SK-N-SH treated with all-trans-retinoic acid at 6 μM for 48 hours (cell line): ENCODE results near the gene PFKFB2.
A peak's percentile ranks its signal among the peaks of the same experiment; 100 is the strongest.

Experiments used
- ATAC-seq: fragments of 200-7000 bp; cut with Tn5 transposase; 3 replicates; pipeline ENCODE4 v1.9.1; 2020; ENCODE audit warnings: mild to moderate bottlenecking, moderate library complexity
- ARNTL ChIP-seq: fragments of 450-650 bp; formaldehyde crosslinking; IDR thresholded peaks from 2 replicates; pipeline ENCODE4 v1.5.0; 2020; ENCODE audit warnings: low read depth, mild to moderate bottlenecking, moderate library complexity, borderline replicate concordance
- BACH2 ChIP-seq: fragments of 250-450 bp; sonication (Bioruptor Pico); IDR thresholded peaks from 2 replicates; pipeline ENCODE4 v1.9.0; 2021; ENCODE audit warnings: mild to moderate bottlenecking, borderline replicate concordance
- CSDC2 ChIP-seq: fragments of 250-450 bp; sonication (Bioruptor Pico); IDR thresholded peaks from 2 replicates; pipeline ENCODE4 v1.5.0; 2020; ENCODE audit warnings: mild to moderate bottlenecking, moderate library complexity
- GLIS3 ChIP-seq: fragments of 250-450 bp; sonication (Bioruptor Pico); IDR thresholded peaks from 2 replicates; pipeline ENCODE4 v1.5.0; 2020; ENCODE audit warnings: mild to moderate bottlenecking, moderate library complexity
- ISL1 ChIP-seq: fragments of 250-450 bp; sonication (Bioruptor Pico); IDR thresholded peaks from 2 replicates; pipeline ENCODE4 v2.1.2; 2022; ENCODE audit warnings: mild to moderate bottlenecking, moderate library complexity
- OSR1 ChIP-seq: fragments of 250-450 bp; sonication (Bioruptor Pico); IDR thresholded peaks from 2 replicates; pipeline ENCODE4 v1.8.0; 2022; ENCODE audit warnings: moderate library complexity, mild to moderate bottlenecking, inconsistent platforms
- PATZ1 ChIP-seq: fragments of 250-450 bp; sonication (Bioruptor Pico); IDR thresholded peaks from 2 replicates; pipeline ENCODE4 v1.8.0; 2020; ENCODE audit warnings: mild to moderate bottlenecking, moderate library complexity, borderline replicate concordance
- POU6F1 ChIP-seq: fragments of 250-450 bp; sonication (Bioruptor Pico); IDR thresholded peaks from 2 replicates; pipeline ENCODE4 v1.8.0; 2021; ENCODE audit warnings: low read depth, mild to moderate bottlenecking, moderate library complexity, borderline replicate concordance
- SNAI2 ChIP-seq: fragments of 250-450 bp; sonication (Bioruptor Pico); IDR thresholded peaks from 2 replicates; pipeline ENCODE4 v1.5.0; 2020; ENCODE audit warnings: mild to moderate bottlenecking, moderate library complexity
- TCF4 ChIP-seq: fragments of 250-450 bp; sonication (Bioruptor Pico); IDR thresholded peaks from 2 replicates; pipeline ENCODE4 v1.8.0; 2021; ENCODE audit warnings: mild to moderate bottlenecking, moderate library complexity, borderline replicate concordance
- TOX ChIP-seq: fragments of 250-450 bp; sonication (Bioruptor Pico); IDR thresholded peaks from 2 replicates; pipeline ENCODE4 v1.8.0; 2021; ENCODE audit warnings: mild to moderate bottlenecking, moderate library complexity, borderline replicate concordance
- TSHZ2 ChIP-seq: fragments of 250-450 bp; sonication (Bioruptor Pico); IDR thresholded peaks from 2 replicates; pipeline ENCODE4 v1.5.0; 2020; ENCODE audit warnings: mild to moderate bottlenecking, moderate library complexity
- ZC3H10 ChIP-seq: fragments of 250-450 bp; sonication (Bioruptor Pico); IDR thresholded peaks from 2 replicates; pipeline ENCODE4 v1.5.1; 2021; ENCODE audit warnings: mild to moderate bottlenecking, moderate library complexity
- ZFP30 ChIP-seq: fragments of 450-650 bp; formaldehyde crosslinking; IDR thresholded peaks from 2 replicates; pipeline ENCODE4 v1.5.0; 2022; ENCODE audit warnings: mild to moderate bottlenecking, moderate library complexity
- ZNF565 ChIP-seq: fragments of 450-650 bp; formaldehyde crosslinking; conservative IDR thresholded peaks from 2 replicates; pipeline ENCODE4 v1.5.0; 2020; ENCODE audit warnings: low read depth, mild to moderate bottlenecking, moderate library complexity
- ZNF70 ChIP-seq: fragments of 450-650 bp; formaldehyde crosslinking; IDR thresholded peaks from 2 replicates; pipeline ENCODE4 v1.5.0; 2020; ENCODE audit warnings: mild to moderate bottlenecking, moderate library complexity
- ZNF8 ChIP-seq: fragments of 450-650 bp; formaldehyde crosslinking; IDR thresholded peaks from 2 replicates; pipeline ENCODE4 v1.5.0; 2020; ENCODE audit warnings: mild to moderate bottlenecking, moderate library complexity
- TF ChIP-seq, protein P1 (sequence below): fragments of 250-450 bp; sonication (Bioruptor Pico); IDR thresholded peaks from 2 replicates; pipeline ENCODE4 v1.5.1; 2020; ENCODE audit warnings: low read depth, mild to moderate bottlenecking, moderate library complexity
- TF ChIP-seq, protein P2 (sequence below): fragments of 250-450 bp; sonication (Bioruptor Pico); IDR thresholded peaks from 2 replicates; pipeline ENCODE4 v1.5.1; 2021; ENCODE audit warnings: mild to moderate bottlenecking, moderate library complexity

Gene PFKFB2

DNA sequence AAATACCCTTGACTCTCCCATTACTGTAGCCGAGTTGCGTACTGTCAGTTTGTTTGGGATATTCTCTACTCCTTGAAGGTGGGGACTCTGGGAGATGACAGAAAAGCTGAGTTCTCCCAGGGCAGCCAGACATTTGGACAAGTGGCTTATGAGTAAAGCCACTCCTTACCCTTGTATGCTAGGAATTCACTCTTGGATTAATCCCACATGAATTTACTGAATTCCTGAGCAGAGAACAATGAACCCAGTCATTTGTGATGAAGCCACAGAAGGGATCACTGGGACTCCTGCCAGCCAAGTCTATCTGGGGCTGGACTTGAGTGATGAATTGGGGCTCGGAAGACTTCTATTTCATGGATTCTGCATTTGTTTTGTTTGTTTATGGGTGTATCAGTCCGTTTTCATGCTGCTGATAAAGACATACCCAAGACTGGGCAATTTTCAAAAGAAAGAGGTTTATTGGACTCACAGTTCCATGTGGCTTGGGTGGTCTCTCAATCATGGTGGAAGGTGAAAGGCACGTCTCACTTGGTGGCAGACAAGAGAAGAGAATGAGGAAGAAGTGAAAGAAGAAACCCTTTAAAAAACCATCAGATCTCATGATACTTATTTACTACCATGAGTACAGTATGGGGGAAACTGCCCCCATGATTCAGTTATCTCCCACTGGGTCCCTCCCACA, 45.6 kb upstream of the PFKFB2 start:
- ATAC-seq, result peak; percentile 86
- TF ChIP-seq PATZ1 (CRISPR knock-in tag) (peak; percentile 68; the same call in 1 of the 2 replicates), ZC3H10 (0 out of 2 replicates have a peak, but pooled peaks have one; percentile 22), TOX (CRISPR knock-in tag) (peak; percentile 74; the same call in 1 of the 2 replicates), ISL1 (CRISPR knock-in tag) (peak; percentile 78), CSDC2 (CRISPR knock-in tag) (no peak), ARNTL (CRISPR knock-in tag) (no peak), ZFP30 (CRISPR knock-in tag) (no peak)
- TF ChIP-seq, protein P1, sequence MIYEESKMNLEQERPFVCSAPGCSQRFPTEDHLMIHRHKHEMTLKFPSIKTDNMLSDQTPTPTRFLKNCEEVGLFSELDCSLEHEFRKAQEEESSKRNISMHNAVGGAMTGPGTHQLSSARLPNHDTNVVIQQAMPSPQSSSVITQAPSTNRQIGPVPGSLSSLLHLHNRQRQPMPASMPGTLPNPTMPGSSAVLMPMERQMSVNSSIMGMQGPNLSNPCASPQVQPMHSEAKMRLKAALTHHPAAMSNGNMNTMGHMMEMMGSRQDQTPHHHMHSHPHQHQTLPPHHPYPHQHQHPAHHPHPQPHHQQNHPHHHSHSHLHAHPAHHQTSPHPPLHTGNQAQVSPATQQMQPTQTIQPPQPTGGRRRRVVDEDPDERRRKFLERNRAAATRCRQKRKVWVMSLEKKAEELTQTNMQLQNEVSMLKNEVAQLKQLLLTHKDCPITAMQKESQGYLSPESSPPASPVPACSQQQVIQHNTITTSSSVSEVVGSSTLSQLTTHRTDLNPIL, result no peak
- TF ChIP-seq, protein P2, sequence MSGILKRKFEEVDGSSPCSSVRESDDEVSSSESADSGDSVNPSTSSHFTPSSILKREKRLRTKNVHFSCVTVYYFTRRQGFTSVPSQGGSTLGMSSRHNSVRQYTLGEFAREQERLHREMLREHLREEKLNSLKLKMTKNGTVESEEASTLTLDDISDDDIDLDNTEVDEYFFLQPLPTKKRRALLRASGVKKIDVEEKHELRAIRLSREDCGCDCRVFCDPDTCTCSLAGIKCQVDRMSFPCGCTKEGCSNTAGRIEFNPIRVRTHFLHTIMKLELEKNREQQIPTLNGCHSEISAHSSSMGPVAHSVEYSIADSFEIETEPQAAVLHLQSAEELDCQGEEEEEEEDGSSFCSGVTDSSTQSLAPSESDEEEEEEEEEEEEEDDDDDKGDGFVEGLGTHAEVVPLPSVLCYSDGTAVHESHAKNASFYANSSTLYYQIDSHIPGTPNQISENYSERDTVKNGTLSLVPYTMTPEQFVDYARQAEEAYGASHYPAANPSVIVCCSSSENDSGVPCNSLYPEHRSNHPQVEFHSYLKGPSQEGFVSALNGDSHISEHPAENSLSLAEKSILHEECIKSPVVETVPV (CRISPR knock-in tag), result no peak
- TF ChIP-seq, all 23 proteins: peak for 4

DNA sequence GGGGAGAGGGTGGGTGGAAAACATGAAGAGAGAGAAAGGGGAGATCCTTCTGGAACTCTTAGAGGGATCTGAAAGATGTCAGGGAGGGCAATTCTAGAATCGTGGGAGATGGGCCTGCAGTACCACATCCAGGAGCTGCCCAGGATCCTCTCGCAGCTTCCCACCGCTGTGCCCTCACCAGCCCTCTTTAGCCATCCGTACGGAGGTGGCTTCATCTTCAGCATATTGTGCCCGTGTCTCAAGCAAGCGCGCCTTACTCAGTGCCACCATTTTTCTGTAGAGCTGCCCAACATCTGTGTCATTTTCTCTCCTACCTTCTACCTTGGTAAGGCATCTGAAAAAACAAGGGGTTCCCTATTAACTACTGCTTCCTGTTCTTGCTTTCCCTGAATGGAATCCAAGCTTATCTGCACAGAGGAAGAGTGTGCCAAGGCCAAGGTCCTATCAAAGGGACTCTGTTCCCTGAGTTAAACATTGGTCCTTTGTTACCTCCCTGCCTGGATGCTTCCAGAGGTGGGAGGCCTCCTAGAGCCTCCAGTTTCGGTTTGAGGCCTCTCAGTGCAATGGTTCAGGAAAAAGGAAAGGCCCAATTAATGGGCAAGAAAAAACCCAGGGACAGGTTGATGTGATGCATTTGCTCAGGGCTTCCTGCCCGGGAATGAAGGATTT, 43.8 kb upstream of the PFKFB2 start:
- ATAC-seq, result no peak

GRCh38 chr1:207009945-207010344, 43.1 kb upstream of the PFKFB2 start:
- no peak for ATAC-seq
- no peak for TF ChIP-seq ZC3H10
- TF ChIP-seq ZNF565 (CRISPR knock-in tag), result no peak
- TF ChIP-seq ARNTL (CRISPR knock-in tag), result no peak
- no peak for TF ChIP-seq POU6F1 (CRISPR knock-in tag)
- no peak for TF ChIP-seq TCF4 (CRISPR knock-in tag)
- TF ChIP-seq, protein P2 (CRISPR knock-in tag), result no peak
- no peak for TF ChIP-seq ZNF8
- TF ChIP-seq ISL1 (CRISPR knock-in tag), result no peak
- TF ChIP-seq ZFP30 (CRISPR knock-in tag), result no peak
- no peak for TF ChIP-seq TSHZ2 (CRISPR knock-in tag)
- TF ChIP-seq OSR1 (CRISPR knock-in tag), result no peak
- no peak for TF ChIP-seq ZNF70 (CRISPR knock-in tag)
- no peak for TF ChIP-seq BACH2 (CRISPR knock-in tag)
- TF ChIP-seq PATZ1 (CRISPR knock-in tag), result no peak
- no peak for TF ChIP-seq SNAI2 (CRISPR knock-in tag)
- no peak for TF ChIP-seq CSDC2 (CRISPR knock-in tag)

More for the DNA sequence above, 43.8 kb upstream of the PFKFB2 start:
- TF ChIP-seq GLIS3 (CRISPR knock-in tag), result no peak
- no peak for TF ChIP-seq ISL1 (CRISPR knock-in tag)
- no peak for TF ChIP-seq SNAI2 (CRISPR knock-in tag)
- TF ChIP-seq ZC3H10, result no peak
- TF ChIP-seq TCF4 (CRISPR knock-in tag), result no peak
- TF ChIP-seq, protein P1, result no peak
- no peak for TF ChIP-seq ZNF70 (CRISPR knock-in tag)
- no peak for TF ChIP-seq ZNF565 (CRISPR knock-in tag)
